Upper lobe of left lung (tissue), 6 donors: ENCODE data around the gene BBIP1. TPM values are rescaled to one million over a fixed set of nuclear protein-coding genes. Genes with fewer than 3 reads are reported as not detected.

Source experiments
- ATAC-seq, 2 donors: fragments of 200-7000 bp; cut with Tn5 transposase; one replicate each; pipeline ENCODE4 v1.9.1; 2022; ENCODE audit warnings: mild to moderate bottlenecking in 2 of 2, moderate library complexity in 2 of 2; ENCODE audit not compliant: low FRiP score in 2 of 2
- DNase-seq, 2 donors: peaks; one replicate each; pipeline ENCODE4 v3.0.0-alpha.2; 2019 to 2020
- H3K27ac ChIP-seq, 4 donors: fragments of 200-600 bp; sonication (generic); one replicate each; pipeline ENCODE4 v1.5.1; 2016 to 2019
- H3K27me3 ChIP-seq, 4 donors: fragments of 200-600 bp; sonication (generic); one replicate each; pipeline ENCODE4 v1.5.1; 2017 to 2019
- H3K36me3 ChIP-seq, 4 donors: fragments of 200-600 bp; sonication (generic); one replicate each; pipeline ENCODE4 v1.5.1; 2016 to 2019
- H3K4me1 ChIP-seq, 4 donors: fragments of 200-600 bp; sonication (generic); one replicate each; pipeline ENCODE4 v1.5.1; 2018 to 2019
- H3K4me3 ChIP-seq, 4 donors: fragments of 200-600 bp; sonication (generic); one replicate each; pipeline ENCODE4 v1.5.1; 2017 to 2019; ENCODE audit warnings: mild to moderate bottlenecking in 2 of 4, moderate library complexity in 1 of 4
- H3K9me3 ChIP-seq, 4 donors: fragments of 200-600 bp; sonication (generic); one replicate each; pipeline ENCODE4 v1.5.1; 2018 to 2019
- EP300 ChIP-seq, 4 donors: sonication (generic); formaldehyde crosslinking; IDR thresholded peaks; one replicate each; pipeline ENCODE4 v1.5.1; 2017; ENCODE audit warnings: antibody characterized with exemption in 4 of 4, control low read depth in 2 of 4
- POLR2A ChIP-seq, 4 donors: fragments of 450-650 bp; IDR thresholded peaks; one replicate each; pipeline ENCODE4 v1.5.1; 2016 to 2017; ENCODE audit warnings: antibody characterized with exemption in 4 of 4, mild to moderate bottlenecking in 2 of 4
- POLR2AphosphoS5 ChIP-seq, 2 donors: sonication (generic); formaldehyde crosslinking; IDR thresholded peaks; one replicate each; pipeline ENCODE4 v1.5.1; 2017; ENCODE audit warnings: antibody characterized with exemption in 2 of 2
- WGBS, 2 donors: methylation state at CpG; one replicate each; pipeline ENCODE4 v1.1.5; 2017 to 2018; 5-methylcytosine and 5-hydroxymethylcytosine counted together
- total RNA-seq, 6 donors: library from RNA; depleted of rRNA in 4 of 6; stranded (reverse); fragments of >200 nt in 4 of 6; gene quantifications; one replicate each; pipeline versions ENCODE4 v1.1.0 to v1.2.1, GENCODE V29; 2016 to 2021
- TF ChIP-seq, protein P1 (sequence below), 6 experiments: fragments of 450-650 bp in 4 of 6; fragments of 200-600 bp in 2 of 6; sonication (generic) in 2 of 6; IDR thresholded peaks; one replicate each; pipeline ENCODE4 v1.5.1; 2016 to 2019; ENCODE audit warnings: antibody characterized with exemption in 6 of 6
- donor health status: DM: no; HTN: no; CAD: no; lungs with moderate emphysema.
- donor health status: DM: no; HTN: yes; CAD: no; lungs with severe emphysema.

BBIP1 gene
- total RNA-seq, 6 donors from 2014 or later: 3.4 to 27.4 (median 19.4) TPM

DNA sequence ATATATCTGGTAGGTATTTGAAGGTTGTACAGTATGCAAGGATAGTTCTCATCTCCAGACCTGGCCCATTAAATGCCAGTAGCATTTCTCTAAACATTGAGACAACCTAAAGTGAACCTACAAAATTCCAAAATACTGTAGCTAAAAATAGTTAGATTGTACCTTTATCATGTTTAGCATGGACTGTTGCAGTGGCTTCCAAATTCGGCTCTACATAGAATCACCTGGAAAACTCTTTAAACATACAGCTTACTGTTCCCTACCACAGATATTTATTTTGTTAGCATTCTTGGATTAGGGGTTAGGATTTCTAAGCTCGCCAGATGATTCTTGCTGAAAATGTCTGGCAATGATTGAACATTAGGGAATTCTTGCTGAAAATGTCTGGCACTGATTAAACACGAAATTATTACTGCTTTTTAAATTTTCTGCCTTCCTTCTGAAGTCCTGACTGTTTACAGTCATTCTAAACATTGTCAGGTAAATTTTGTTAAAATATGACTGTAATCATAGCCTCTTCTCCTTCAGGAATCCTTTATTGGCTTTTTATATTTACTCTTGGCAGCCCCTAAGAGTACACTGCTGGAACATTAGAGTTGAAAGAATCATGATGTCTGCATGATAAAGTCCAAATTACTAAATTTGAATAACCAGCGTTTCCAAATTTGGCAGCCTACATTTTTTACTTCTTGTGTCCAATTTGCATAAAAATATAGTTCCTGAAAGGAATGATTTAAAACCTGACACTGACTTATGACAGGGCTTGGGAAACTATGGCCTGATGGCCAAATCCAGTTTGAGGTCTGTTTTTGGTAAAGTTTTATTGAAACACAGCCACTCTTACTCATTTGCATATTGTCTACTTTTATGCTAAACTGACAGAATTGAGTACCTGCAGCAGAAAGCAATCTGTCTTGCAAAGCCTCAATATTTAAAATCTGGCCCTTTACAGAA is 40.7 kb upstream of the BBIP1 start:
- TF ChIP-seq POLR2A (IDR thresholded peaks at IDR 0.05) (no peak), POLR2AphosphoS5 (IDR thresholded peaks at IDR 0.05) (no peak), EP300 (IDR thresholded peaks at IDR 0.05) (no peak)
- TF ChIP-seq, protein P1, sequence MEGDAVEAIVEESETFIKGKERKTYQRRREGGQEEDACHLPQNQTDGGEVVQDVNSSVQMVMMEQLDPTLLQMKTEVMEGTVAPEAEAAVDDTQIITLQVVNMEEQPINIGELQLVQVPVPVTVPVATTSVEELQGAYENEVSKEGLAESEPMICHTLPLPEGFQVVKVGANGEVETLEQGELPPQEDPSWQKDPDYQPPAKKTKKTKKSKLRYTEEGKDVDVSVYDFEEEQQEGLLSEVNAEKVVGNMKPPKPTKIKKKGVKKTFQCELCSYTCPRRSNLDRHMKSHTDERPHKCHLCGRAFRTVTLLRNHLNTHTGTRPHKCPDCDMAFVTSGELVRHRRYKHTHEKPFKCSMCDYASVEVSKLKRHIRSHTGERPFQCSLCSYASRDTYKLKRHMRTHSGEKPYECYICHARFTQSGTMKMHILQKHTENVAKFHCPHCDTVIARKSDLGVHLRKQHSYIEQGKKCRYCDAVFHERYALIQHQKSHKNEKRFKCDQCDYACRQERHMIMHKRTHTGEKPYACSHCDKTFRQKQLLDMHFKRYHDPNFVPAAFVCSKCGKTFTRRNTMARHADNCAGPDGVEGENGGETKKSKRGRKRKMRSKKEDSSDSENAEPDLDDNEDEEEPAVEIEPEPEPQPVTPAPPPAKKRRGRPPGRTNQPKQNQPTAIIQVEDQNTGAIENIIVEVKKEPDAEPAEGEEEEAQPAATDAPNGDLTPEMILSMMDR (IDR thresholded peaks at IDR 0.05): no peak
- WGBS, 2 donors: 56 to 75% methylated on average over 4 of the region's 4 CpGs
- Histone ChIP-seq H3K27ac (no peak overlapping the region), H3K27me3 (no peaks in the 10 kb centered on the region), H3K4me3 (no peak overlapping the region), H3K9me3 (no peaks in the 10 kb centered on the region), H3K4me1 (peaks cover 0 to 13% (median 5%) of the 10 kb centered on the region in 4 donors), H3K36me3 (no peaks in the 10 kb centered on the region)
- no peak for DNase-seq
- no peak for ATAC-seq

DNA sequence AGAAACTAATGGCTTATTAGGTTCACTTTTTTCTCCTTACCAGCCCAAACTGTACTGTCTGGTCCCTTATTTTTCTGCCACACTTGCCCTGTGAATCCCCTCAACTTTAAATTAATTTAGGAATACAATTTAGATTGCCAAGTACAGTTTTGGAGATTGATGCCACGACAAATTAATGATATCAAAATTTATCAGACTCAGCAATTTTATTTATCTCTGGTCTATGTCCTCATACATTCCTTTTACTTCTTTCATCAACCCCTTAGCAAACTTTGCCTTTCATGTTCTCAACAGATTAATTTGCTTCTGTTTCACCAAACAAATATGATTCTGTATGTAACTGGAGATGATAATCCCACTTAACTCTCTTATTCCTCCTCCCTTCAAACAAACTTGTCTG is 38.6 kb upstream of the BBIP1 start:
- Histone ChIP-seq H3K27me3 (no peaks in the 10 kb centered on the region), H3K36me3 (peaks cover 0 to 1% (median 0%) of the 10 kb centered on the region in 4 donors), H3K4me1 (peaks cover 0 to 8% (median 4%) of the 10 kb centered on the region in 4 donors), H3K4me3 (no peak overlapping the region), H3K27ac (no peak overlapping the region), H3K9me3 (no peaks in the 10 kb centered on the region)
- ATAC-seq (no peak), DNase-seq (no peak)
- WGBS, 2 donors: 74 to 92% methylated on average over 1 of the region's 1 CpG
- TF ChIP-seq POLR2A (IDR thresholded peaks at IDR 0.05) (no peak), POLR2AphosphoS5 (IDR thresholded peaks at IDR 0.05) (no peak), EP300 (IDR thresholded peaks at IDR 0.05) (no peak)
- TF ChIP-seq, protein P1 (IDR thresholded peaks at IDR 0.05): no peak

DNA sequence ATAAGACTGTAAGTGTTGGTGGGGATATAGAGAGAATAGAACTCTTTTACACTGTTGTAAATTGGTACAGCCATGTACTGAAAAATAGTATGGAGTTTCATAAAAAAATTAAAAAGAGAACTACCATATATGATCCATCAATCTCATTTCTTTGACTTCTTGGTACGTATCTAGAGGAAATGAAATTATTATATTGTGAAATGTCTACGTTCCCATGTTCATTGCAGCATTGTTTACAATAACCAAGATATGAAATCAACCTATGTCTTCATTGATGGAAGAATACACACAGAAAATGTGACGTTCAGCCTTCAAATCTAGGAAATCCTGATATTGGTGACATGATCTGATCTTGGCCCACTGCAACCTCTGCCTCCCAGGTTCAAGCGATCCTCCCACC is 32.4 kb upstream of the BBIP1 start:
- H3K36me3 ChIP-seq: peaks cover 0 to 3% (median 0%) of the 10 kb centered on the region in 4 donors
- H3K4me3 ChIP-seq: no peak overlapping the region
- no peaks in the 10 kb centered on the region for H3K9me3 ChIP-seq
- TF ChIP-seq, protein P1 (IDR thresholded peaks at IDR 0.05): no peak
- no peak for TF ChIP-seq POLR2AphosphoS5 (IDR thresholded peaks at IDR 0.05)
- TF ChIP-seq EP300 (IDR thresholded peaks at IDR 0.05): no peak
- no peak for TF ChIP-seq POLR2A (IDR thresholded peaks at IDR 0.05)
- H3K27ac ChIP-seq: no peak overlapping the region
- 78 to 83% methylated on average over 4 of the region's 4 CpGs for WGBS, 2 donors
- no peaks in the 10 kb centered on the region for H3K27me3 ChIP-seq
- no peak for DNase-seq
- peaks cover 0 to 8% (median 0%) of the 10 kb centered on the region in 4 donors for H3K4me1 ChIP-seq
- no peak for ATAC-seq

- Histone ChIP-seq H3K27me3 (no peaks in the 10 kb centered on the region), H3K36me3 (no peaks in the 10 kb centered on the region), H3K9me3 (no peaks in the 10 kb centered on the region), H3K27ac (no peak overlapping the region), H3K4me3 (no peak overlapping the region), H3K4me1 (peaks cover 0 to 16% (median 4%) of the 10 kb centered on the region in 4 donors)
- TF ChIP-seq EP300 (IDR thresholded peaks at IDR 0.05) (no peak), POLR2AphosphoS5 (IDR thresholded peaks at IDR 0.05) (no peak), POLR2A (IDR thresholded peaks at IDR 0.05) (no peak)
- TF ChIP-seq, protein P1 (IDR thresholded peaks at IDR 0.05): no peak
- DNase-seq (peak in 1 of 2 donors; percentile 1), ATAC-seq (no peak)
- 73 to 80% methylated on average over 4 of the region's 4 CpGs for WGBS, 2 donors
These were observed 28.1 kb upstream of the BBIP1 start for GRCh38 chr10:110947061-110947595.
